ENCODE measurements around the gene CCDC60. TPM values are rescaled to one million over a fixed set of nuclear protein-coding genes. Genes with fewer than 3 reads are reported as not detected.

The CCDC60 gene
- total RNA-seq, 1 donor from 2014 or later, result 3.8 TPM

DNA sequence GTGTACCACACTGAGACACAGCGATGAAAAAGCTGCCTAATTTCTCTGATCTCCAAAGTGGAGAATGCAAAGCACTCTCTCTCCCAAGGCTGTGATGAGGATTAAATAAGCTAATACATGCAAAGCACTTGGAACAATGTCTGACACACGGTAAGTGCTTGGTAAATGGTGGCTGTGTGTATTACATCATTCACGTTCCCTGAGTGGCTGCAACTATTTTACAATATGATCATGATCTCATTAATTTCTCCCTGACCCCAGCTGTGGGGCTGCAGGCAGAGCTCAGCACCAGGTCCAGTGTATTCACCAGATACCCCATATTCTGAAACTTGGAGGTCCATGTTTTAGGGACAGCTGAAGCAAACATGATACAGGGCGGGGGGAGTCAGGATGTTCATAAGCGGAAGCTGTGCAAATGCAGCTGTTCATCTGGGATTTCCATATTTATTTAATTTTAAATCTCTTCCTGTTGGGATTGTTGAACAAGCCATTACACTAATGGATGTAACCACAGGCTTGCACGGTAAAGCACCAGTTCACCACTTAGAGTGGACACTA is 106.4 kb downstream of the CCDC60 start:
- no peaks in the 10 kb centered on the region for H3K9me3 Mint-ChIP-seq (ENCODE audit: unreplicated experiment)
- no peak overlapping the region for H3K27ac Mint-ChIP-seq (ENCODE audit: unreplicated experiment)
- TF ChIP-seq, protein P1, sequence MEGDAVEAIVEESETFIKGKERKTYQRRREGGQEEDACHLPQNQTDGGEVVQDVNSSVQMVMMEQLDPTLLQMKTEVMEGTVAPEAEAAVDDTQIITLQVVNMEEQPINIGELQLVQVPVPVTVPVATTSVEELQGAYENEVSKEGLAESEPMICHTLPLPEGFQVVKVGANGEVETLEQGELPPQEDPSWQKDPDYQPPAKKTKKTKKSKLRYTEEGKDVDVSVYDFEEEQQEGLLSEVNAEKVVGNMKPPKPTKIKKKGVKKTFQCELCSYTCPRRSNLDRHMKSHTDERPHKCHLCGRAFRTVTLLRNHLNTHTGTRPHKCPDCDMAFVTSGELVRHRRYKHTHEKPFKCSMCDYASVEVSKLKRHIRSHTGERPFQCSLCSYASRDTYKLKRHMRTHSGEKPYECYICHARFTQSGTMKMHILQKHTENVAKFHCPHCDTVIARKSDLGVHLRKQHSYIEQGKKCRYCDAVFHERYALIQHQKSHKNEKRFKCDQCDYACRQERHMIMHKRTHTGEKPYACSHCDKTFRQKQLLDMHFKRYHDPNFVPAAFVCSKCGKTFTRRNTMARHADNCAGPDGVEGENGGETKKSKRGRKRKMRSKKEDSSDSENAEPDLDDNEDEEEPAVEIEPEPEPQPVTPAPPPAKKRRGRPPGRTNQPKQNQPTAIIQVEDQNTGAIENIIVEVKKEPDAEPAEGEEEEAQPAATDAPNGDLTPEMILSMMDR (IDR thresholded peaks at IDR 0.05; ENCODE audit: partially characterized antibody, unreplicated experiment), result no peak
- peaks cover 7% of the 10 kb centered on the region for H3K36me3 Mint-ChIP-seq (ENCODE audit: unreplicated experiment)
- H3K4me1 Mint-ChIP-seq (ENCODE audit: low read depth, unreplicated experiment), result peaks cover 3% of the 10 kb centered on the region
- H3K4me3 Mint-ChIP-seq (ENCODE audit: unreplicated experiment), result no peak overlapping the region
- H3K27me3 Mint-ChIP-seq (ENCODE audit: unreplicated experiment), result no peaks in the 10 kb centered on the region
- no peak for DNase-seq

- H3K4me1 Mint-ChIP-seq (ENCODE audit: low read depth, unreplicated experiment), result peaks cover 8% of the 10 kb centered on the region
- TF ChIP-seq, protein P1 (IDR thresholded peaks at IDR 0.05; ENCODE audit: partially characterized antibody, unreplicated experiment), result peak; percentile 99
- H3K9me3 Mint-ChIP-seq (ENCODE audit: unreplicated experiment), result no peaks in the 10 kb centered on the region
- H3K27ac Mint-ChIP-seq (ENCODE audit: unreplicated experiment), result peak overlapping the region; percentile 3
- H3K27me3 Mint-ChIP-seq (ENCODE audit: unreplicated experiment), result no peaks in the 10 kb centered on the region
- peaks cover 5% of the 10 kb centered on the region for H3K36me3 Mint-ChIP-seq (ENCODE audit: unreplicated experiment)
- peak; percentile 75 for DNase-seq
- H3K4me3 Mint-ChIP-seq (ENCODE audit: unreplicated experiment), result peak overlapping the region; percentile 46
These were observed 110.0 kb downstream of the CCDC60 start for GRCh38 chr12:119444462-119445044.

DNA sequence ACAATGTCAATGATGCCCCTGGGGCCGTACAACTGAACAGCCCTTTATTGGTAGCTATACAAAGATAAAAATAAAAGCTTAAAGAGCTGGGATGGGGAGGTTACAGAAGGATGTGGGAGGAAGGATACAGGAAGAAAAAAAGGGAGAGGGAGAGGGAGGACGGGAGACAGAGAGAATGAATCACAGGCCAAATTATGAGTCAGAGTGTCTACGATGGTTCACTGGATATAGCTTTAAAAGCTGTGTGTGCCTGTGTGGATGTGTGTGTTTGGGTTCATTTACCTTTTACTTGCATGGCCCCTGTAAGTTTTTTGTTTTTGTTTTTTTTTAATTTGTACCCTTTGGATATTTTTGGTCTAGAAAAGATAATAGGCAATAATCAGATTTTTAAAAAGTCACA is 111.9 kb downstream of the CCDC60 start:
- Mint-ChIP-seq H3K36me3 (ENCODE audit: unreplicated experiment) (peaks cover 5% of the 10 kb centered on the region), H3K4me1 (ENCODE audit: low read depth, unreplicated experiment) (peaks cover 8% of the 10 kb centered on the region), H3K4me3 (ENCODE audit: unreplicated experiment) (no peak overlapping the region), H3K9me3 (ENCODE audit: unreplicated experiment) (no peaks in the 10 kb centered on the region), H3K27me3 (ENCODE audit: unreplicated experiment) (no peaks in the 10 kb centered on the region), H3K27ac (ENCODE audit: unreplicated experiment) (no peak overlapping the region)
- TF ChIP-seq, protein P1 (IDR thresholded peaks at IDR 0.05; ENCODE audit: partially characterized antibody, unreplicated experiment), result no peak
- DNase-seq, result no peak

DNA sequence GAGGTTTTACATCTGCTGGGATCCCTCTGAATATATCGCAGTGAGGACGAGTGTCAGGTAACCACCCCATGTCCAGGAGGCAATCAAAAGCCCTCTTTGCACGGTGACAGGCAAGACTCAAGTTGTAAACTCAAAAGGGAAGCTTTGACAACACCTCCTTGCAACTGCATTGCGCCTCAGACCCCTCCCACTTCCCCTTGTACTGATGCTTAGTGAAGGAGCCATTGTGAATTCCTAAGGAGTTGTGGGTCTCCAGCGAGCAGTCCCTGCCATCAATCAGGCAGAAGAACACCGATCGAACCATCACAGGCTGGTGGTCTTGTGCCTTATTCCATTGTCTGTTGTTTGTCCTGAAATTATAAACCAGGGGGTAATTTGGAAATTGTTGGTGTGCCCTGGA is 112.6 kb downstream of the CCDC60 start:
- no peak for DNase-seq
- H3K9me3 Mint-ChIP-seq (ENCODE audit: unreplicated experiment), result no peaks in the 10 kb centered on the region
- no peaks in the 10 kb centered on the region for H3K27me3 Mint-ChIP-seq (ENCODE audit: unreplicated experiment)
- H3K27ac Mint-ChIP-seq (ENCODE audit: unreplicated experiment), result no peak overlapping the region
- H3K4me1 Mint-ChIP-seq (ENCODE audit: low read depth, unreplicated experiment), result peaks cover 8% of the 10 kb centered on the region
- no peak overlapping the region for H3K4me3 Mint-ChIP-seq (ENCODE audit: unreplicated experiment)
- TF ChIP-seq, protein P1 (IDR thresholded peaks at IDR 0.05; ENCODE audit: partially characterized antibody, unreplicated experiment), result no peak
- peaks cover 5% of the 10 kb centered on the region for H3K36me3 Mint-ChIP-seq (ENCODE audit: unreplicated experiment)

GRCh38 chr12:119447618-119448017 is 113.1 kb downstream of the CCDC60 start:
- TF ChIP-seq, protein P1 (IDR thresholded peaks at IDR 0.05; ENCODE audit: partially characterized antibody, unreplicated experiment), result no peak
- no peaks in the 10 kb centered on the region for H3K27me3 Mint-ChIP-seq (ENCODE audit: unreplicated experiment)

More at GRCh38 chr12:119447618-119448017, 113.1 kb downstream of the CCDC60 start:
- no peak for DNase-seq
- peaks cover 8% of the 10 kb centered on the region for H3K4me1 Mint-ChIP-seq (ENCODE audit: low read depth, unreplicated experiment)
- peaks cover 5% of the 10 kb centered on the region for H3K36me3 Mint-ChIP-seq (ENCODE audit: unreplicated experiment)
- H3K4me3 Mint-ChIP-seq (ENCODE audit: unreplicated experiment), result no peak overlapping the region
- H3K9me3 Mint-ChIP-seq (ENCODE audit: unreplicated experiment), result no peaks in the 10 kb centered on the region
- H3K27ac Mint-ChIP-seq (ENCODE audit: unreplicated experiment), result no peak overlapping the region

Measured in glutamatergic neuron (in vitro differentiated cells).